HG03045 (cell line): Measurements from ENCODE around the gene TCEANC2.
"Not testable (repeated sequence)": the region's sequence is repeated elsewhere in the genome, so short reads cannot be mapped to it uniquely, and the experiment has no call there.

Experiments
- ATAC-seq: cut with Tn5 transposase; IDR thresholded peaks from one replicate; pipeline ENCODE4 v1.9.1; 2021; ENCODE audit warnings: mild to moderate bottlenecking, moderate library complexity; ENCODE audit not compliant: unreplicated experiment

The TCEANC2 gene

GRCh38 chr1:54081306-54082270 is 28.2 kb downstream of the TCEANC2 start:
- ATAC-seq, result peak; percentile 74

- ATAC-seq, result no peak
Measured at GRCh38 chr1:54084794-54085193, 31.4 kb downstream of the TCEANC2 start.

GRCh38 chr1:54086754-54087153 is 33.3 kb downstream of the TCEANC2 start:
- ATAC-seq, result no peak

- no peak for ATAC-seq
Measured at GRCh38 chr1:54088385-54088784, 35.0 kb downstream of the TCEANC2 start.

- no peak for ATAC-seq
Measured at GRCh38 chr1:54091666-54092065, 38.3 kb downstream of the TCEANC2 start.

- no peak for ATAC-seq
Measured at GRCh38 chr1:54094001-54094729, 40.8 kb downstream of the TCEANC2 start.

GRCh38 chr1:54094730-54095105 is 41.3 kb downstream of the TCEANC2 start:
- not testable (repeated sequence) for ATAC-seq

- ATAC-seq, result no peak
Measured at GRCh38 chr1:54095546-54096226, 42.3 kb downstream of the TCEANC2 start.

- no peak for ATAC-seq
Measured at GRCh38 chr1:54096227-54096876, 42.9 kb downstream of the TCEANC2 start.

GRCh38 chr1:54096877-54097240 is 43.5 kb downstream of the TCEANC2 start:
- ATAC-seq, result no peak

GRCh38 chr1:54099061-54099610 is 45.7 kb downstream of the TCEANC2 start:
- ATAC-seq, result no peak

GRCh38 chr1:54100500-54100899 is 47.1 kb downstream of the TCEANC2 start:
- ATAC-seq, result no peak

- ATAC-seq, result no peak
Measured at GRCh38 chr1:54103414-54103813, 50.0 kb downstream of the TCEANC2 start.

- ATAC-seq, result not testable (repeated sequence)
Measured at GRCh38 chr1:54104613-54105012, 51.2 kb downstream of the TCEANC2 start.

- ATAC-seq, result no peak
Measured at GRCh38 chr1:54105080-54105479, 51.7 kb downstream of the TCEANC2 start.

- no peak for ATAC-seq
Measured at GRCh38 chr1:54105736-54106269, 52.4 kb downstream of the TCEANC2 start.

GRCh38 chr1:54107131-54107530 is 53.7 kb downstream of the TCEANC2 start:
- no peak for ATAC-seq

- ATAC-seq, result no peak
Measured at GRCh38 chr1:54108156-54108555, 54.7 kb downstream of the TCEANC2 start.

- ATAC-seq, result no peak
Measured at GRCh38 chr1:54109129-54110090, 56.0 kb downstream of the TCEANC2 start.
